ENCODE results near the gene RGS3.

The RGS3 gene

GRCh38 chr9:113594484-113595299 lies 131.2 kb downstream of the RGS3 start:
- Histone ChIP-seq H3K9me3 (replicated peaks; ENCODE audit: insufficient read depth, low read length) (no peaks in the 10 kb centered on the region), H2AFZ (ENCODE audit: low read length) (no peak overlapping the region), H3K4me2 (ENCODE audit: low read depth, low read length) (no peak overlapping the region), H3K79me2 (ENCODE audit: low read length) (no peaks in the 10 kb centered on the region), H3K9ac (ENCODE audit: low read length) (no peak overlapping the region), H4K20me1 (ENCODE audit: insufficient read depth, low read length) (no peaks in the 10 kb centered on the region), H3K9me2 (replicated peaks; ENCODE audit: insufficient read depth, low read length) (no peaks in the 10 kb centered on the region), H3K4me3 (ENCODE audit: low read length) (no peak overlapping the region), H3K4me1 (ENCODE audit: low read length) (no peaks in the 10 kb centered on the region), H3K27me3 (replicated peaks; ENCODE audit: insufficient read depth, low read length) (no peaks in the 10 kb centered on the region), H3F3A (ENCODE audit: insufficient read depth, low read length) (no peaks in the 10 kb centered on the region), H3K36me3 (replicated peaks; ENCODE audit: insufficient read depth, low read length) (no peaks in the 10 kb centered on the region), H3K27ac (ENCODE audit: low read length) (no peak overlapping the region)
- DNase-seq: no peak
- no peak for TF ChIP-seq EZH2 (optimal IDR thresholded peaks at IDR 0.05; ENCODE audit: low read depth, low read length)
- no peak for TF ChIP-seq EZH2phosphoT487 (IDR thresholded peaks at IDR 0.05; ENCODE audit: low read length)
- TF ChIP-seq CTCF (IDR thresholded peaks at IDR 0.05; ENCODE audit: low read length): no peak

DNA sequence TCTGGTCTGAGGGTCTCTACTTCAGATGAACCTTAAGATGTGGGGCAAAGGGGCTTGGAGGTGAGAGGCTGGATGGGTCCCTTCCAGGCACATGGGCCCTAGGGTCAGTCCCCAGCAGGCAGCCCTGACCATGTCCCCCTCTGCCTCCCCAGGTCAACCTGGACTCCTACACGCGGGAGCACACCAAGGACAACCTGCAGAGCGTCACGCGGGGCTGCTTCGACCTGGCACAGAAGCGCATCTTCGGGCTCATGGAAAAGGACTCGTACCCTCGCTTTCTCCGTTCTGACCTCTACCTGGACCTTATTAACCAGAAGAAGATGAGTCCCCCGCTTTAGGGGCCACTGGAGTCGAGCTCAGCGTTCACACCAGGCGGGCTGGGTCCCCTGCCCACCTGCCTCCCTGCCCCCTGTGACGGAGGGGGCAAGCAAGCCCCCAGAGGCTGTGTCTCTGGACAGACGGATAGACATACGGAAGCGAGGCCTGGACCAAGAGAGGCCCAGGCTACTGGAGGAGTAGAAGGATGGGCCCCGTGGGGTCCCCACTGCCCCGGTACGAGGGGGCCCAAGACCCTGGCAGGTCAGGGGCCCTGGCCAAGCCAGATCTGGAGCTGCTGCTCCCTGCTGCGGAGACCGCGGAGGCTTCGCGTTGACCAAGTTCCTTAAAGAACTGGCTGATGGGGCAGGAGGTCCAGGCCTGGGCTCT lies 133.2 kb downstream of the RGS3 start:
- Histone ChIP-seq H3K4me3 (ENCODE audit: low read length) (no peak overlapping the region), H3K36me3 (replicated peaks; ENCODE audit: insufficient read depth, low read length) (no peaks in the 10 kb centered on the region), H3K9me3 (replicated peaks; ENCODE audit: insufficient read depth, low read length) (no peaks in the 10 kb centered on the region), H2AFZ (ENCODE audit: low read length) (no peak overlapping the region), H3K9ac (ENCODE audit: low read length) (no peak overlapping the region), H3K4me2 (ENCODE audit: low read depth, low read length) (no peak overlapping the region), H3K9me2 (replicated peaks; ENCODE audit: insufficient read depth, low read length) (no peaks in the 10 kb centered on the region), H3K4me1 (ENCODE audit: low read length) (no peaks in the 10 kb centered on the region), H3K27ac (ENCODE audit: low read length) (no peak overlapping the region), H3K27me3 (replicated peaks; ENCODE audit: insufficient read depth, low read length) (no peaks in the 10 kb centered on the region), H3F3A (ENCODE audit: insufficient read depth, low read length) (no peaks in the 10 kb centered on the region), H4K20me1 (ENCODE audit: insufficient read depth, low read length) (no peaks in the 10 kb centered on the region), H3K79me2 (ENCODE audit: low read length) (no peaks in the 10 kb centered on the region)
- TF ChIP-seq CTCF (IDR thresholded peaks at IDR 0.05; ENCODE audit: low read length) (no peak), EZH2 (optimal IDR thresholded peaks at IDR 0.05; ENCODE audit: low read depth, low read length) (no peak), EZH2phosphoT487 (IDR thresholded peaks at IDR 0.05; ENCODE audit: low read length) (no peak)
- no peak for DNase-seq

DNA sequence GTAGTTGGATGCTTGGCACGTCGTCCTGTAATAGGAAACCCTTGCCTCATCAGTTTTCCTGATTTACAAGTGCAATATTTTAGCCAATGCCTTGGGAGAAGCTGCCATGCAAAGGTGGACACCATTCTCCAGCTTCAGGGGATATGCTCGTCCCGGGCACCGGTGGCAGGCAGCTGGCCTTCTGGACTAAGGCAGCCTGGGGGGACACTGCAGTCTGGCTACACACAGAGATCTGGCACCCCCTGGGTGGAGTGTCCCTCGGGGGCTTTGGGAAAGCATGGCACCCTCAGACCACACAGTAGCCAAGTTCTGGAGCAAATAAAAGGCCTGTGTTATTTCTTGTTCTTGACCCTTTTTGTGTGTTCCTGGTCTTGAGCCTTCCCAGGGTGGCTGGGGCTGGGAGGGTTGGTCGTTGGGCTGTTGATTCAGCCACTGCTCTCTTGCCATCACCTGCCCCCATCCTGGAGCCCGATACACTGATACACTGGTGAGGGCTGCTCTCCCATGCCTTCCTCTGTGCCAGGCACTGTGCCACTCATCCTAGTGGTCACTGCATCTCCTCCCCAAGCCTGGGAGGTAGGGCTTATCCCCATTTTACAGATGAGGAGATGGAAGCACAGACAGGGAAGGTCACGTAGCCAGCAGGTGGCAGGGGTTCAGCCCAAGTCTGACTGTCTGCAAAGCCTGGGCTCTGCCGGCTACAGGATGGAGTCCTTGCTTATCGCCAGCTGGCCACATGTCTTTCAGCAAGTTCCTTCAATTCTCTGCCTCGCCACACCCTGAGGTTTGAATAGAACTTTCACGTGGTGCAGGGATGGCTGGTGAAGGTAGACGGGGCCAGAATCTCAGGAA lies 134.1 kb downstream of the RGS3 start:
- H3K4me2 ChIP-seq (ENCODE audit: low read depth, low read length): no peak overlapping the region
- H3K9me3 ChIP-seq (replicated peaks; ENCODE audit: insufficient read depth, low read length): no peaks in the 10 kb centered on the region
- H3K4me3 ChIP-seq (ENCODE audit: low read length): no peak overlapping the region
- H3K27me3 ChIP-seq (replicated peaks; ENCODE audit: insufficient read depth, low read length): no peaks in the 10 kb centered on the region
- H3F3A ChIP-seq (ENCODE audit: insufficient read depth, low read length): no peaks in the 10 kb centered on the region
- no peak for TF ChIP-seq CTCF (IDR thresholded peaks at IDR 0.05; ENCODE audit: low read length)
- no peaks in the 10 kb centered on the region for H3K79me2 ChIP-seq (ENCODE audit: low read length)
- no peaks in the 10 kb centered on the region for H3K36me3 ChIP-seq (replicated peaks; ENCODE audit: insufficient read depth, low read length)
- H4K20me1 ChIP-seq (ENCODE audit: insufficient read depth, low read length): no peaks in the 10 kb centered on the region
- H3K9ac ChIP-seq (ENCODE audit: low read length): no peak overlapping the region
- H3K27ac ChIP-seq (ENCODE audit: low read length): no peak overlapping the region
- no peaks in the 10 kb centered on the region for H3K9me2 ChIP-seq (replicated peaks; ENCODE audit: insufficient read depth, low read length)
- H2AFZ ChIP-seq (ENCODE audit: low read length): no peak overlapping the region
- no peak for DNase-seq
- no peaks in the 10 kb centered on the region for H3K4me1 ChIP-seq (ENCODE audit: low read length)

Measured in MM.1S (cell line).